Adrenal gland (tissue), 5 donors: ENCODE data around the gene CAMK2D.

Source experiments
- CTCF ChIP-seq, 6 experiments: fragments of 450-650 bp in 4 of 6; fragments of 200-600 bp in 2 of 6; sonication (generic) in 1 of 6; IDR thresholded peaks; 1 replicate in 5 of 6; 2 replicates in 1 of 6; pipeline versions ENCODE4 v1.5.1 to v1.8.0; 2016 to 2021; ENCODE audit warnings: antibody characterized with exemption in 6 of 6, mild to moderate bottlenecking in 2 of 6, moderate library complexity in 1 of 6
- POLR2A ChIP-seq, 2 donors: fragments of 450-650 bp; IDR thresholded peaks; one replicate each; pipeline ENCODE4 v1.6.1; 2017; ENCODE audit warnings: antibody characterized with exemption in 2 of 2, mild to moderate bottlenecking in 2 of 2, moderate library complexity in 1 of 2
- donor health status: DM: no; HTN: no; CAD: no.

GRCh38 chr4:113645771-113646441 lies 115.6 kb downstream of the CAMK2D start:
- TF ChIP-seq CTCF (IDR thresholded peaks at IDR 0.05) (no peak), POLR2A (IDR thresholded peaks at IDR 0.05) (no peak)
